CD4-positive, alpha-beta T cell treated with Interleukin-15 for 4 hours (primary cell): ENCODE data around the gene SELENOP.
"Not testable (repeated sequence)": the region's sequence is repeated elsewhere in the genome, so short reads cannot be mapped to it uniquely, and the experiment has no call there.

Experiments used
- DNase-seq: peaks from one replicate; pipeline ENCODE4 v3.0.0-alpha.2; 2020; ENCODE audit warnings: low spot score

The SELENOP gene

GRCh38 chr5:42811591-42812446 is at the start of gene SELENOP:
TSS of gene SELENOP (minus strand) at chr5:42811892. CDS start at chr5:42808353, 3,539 bp downstream.
- DNase-seq: no peak

- DNase-seq: no peak
Observed at GRCh38 chr5:42858687-42859086, 47.0 kb upstream of the SELENOP start.

- no peak for DNase-seq
Observed at GRCh38 chr5:42858031-42858643, 46.4 kb upstream of the SELENOP start.

GRCh38 chr5:42855811-42856210 is 44.1 kb upstream of the SELENOP start:
- no peak for DNase-seq

- DNase-seq: no peak
Observed at GRCh38 chr5:42855386-42855785, 43.7 kb upstream of the SELENOP start.

- DNase-seq: no peak
Observed at GRCh38 chr5:42854795-42855194, 43.1 kb upstream of the SELENOP start.

- DNase-seq: no peak
Observed at GRCh38 chr5:42852826-42853225, 41.1 kb upstream of the SELENOP start.

- DNase-seq: no peak
Observed at GRCh38 chr5:42851481-42851880, 39.8 kb upstream of the SELENOP start.

- no peak for DNase-seq
Observed at GRCh38 chr5:42848545-42848944, 36.9 kb upstream of the SELENOP start.

GRCh38 chr5:42844408-42844807 is 32.7 kb upstream of the SELENOP start:
- not testable (repeated sequence) for DNase-seq

- no peak for DNase-seq
Observed at GRCh38 chr5:42843675-42844292, 32.1 kb upstream of the SELENOP start.

GRCh38 chr5:42842921-42843641 is 31.4 kb upstream of the SELENOP start:
- no peak for DNase-seq

GRCh38 chr5:42840842-42841567 is 29.3 kb upstream of the SELENOP start:
- DNase-seq: no peak

GRCh38 chr5:42840269-42840668 is 28.6 kb upstream of the SELENOP start:
- DNase-seq: no peak

- no peak for DNase-seq
Observed at GRCh38 chr5:42839196-42839595, 27.5 kb upstream of the SELENOP start.

- DNase-seq: no peak
Observed at GRCh38 chr5:42837601-42838000, 25.9 kb upstream of the SELENOP start.

- no peak for DNase-seq
Observed at GRCh38 chr5:42836070-42836769, 24.5 kb upstream of the SELENOP start.

- no peak for DNase-seq
Observed at GRCh38 chr5:42832060-42832459, 20.4 kb upstream of the SELENOP start.

- DNase-seq: no peak
Observed at GRCh38 chr5:42830924-42831323, 19.2 kb upstream of the SELENOP start.

- DNase-seq: no peak
Observed at GRCh38 chr5:42828671-42829070, 17.0 kb upstream of the SELENOP start.
